Neural cell (in vitro differentiated cells): Measurements from ENCODE around the gene C6orf118.

Source experiments
- EP300 ChIP-seq: fragments of 450-650 bp; conservative IDR thresholded peaks from 2 replicates; pipeline ENCODE4 v1.6.1; 2014; ENCODE audit warnings: antibody characterized with exemption, mild to moderate bottlenecking, moderate library complexity; ENCODE audit not compliant: poor library complexity, severe bottlenecking
- EZH2 ChIP-seq: fragments of 200-600, 300-800 bp; shearing (Covaris generic), sonication (generic); IDR thresholded peaks from 2 replicates; pipeline ENCODE4 v1.6.1; 2014; ENCODE audit warnings: antibody characterized with exemption, low read length, borderline replicate concordance, mild to moderate bottlenecking; ENCODE audit not compliant: insufficient read depth, poor library complexity, severe bottlenecking
- MXI1 ChIP-seq: fragments of 450-650 bp; conservative IDR thresholded peaks from 2 replicates; pipeline ENCODE4 v1.6.1; 2014; ENCODE audit warnings: antibody characterized with exemption, mild to moderate bottlenecking; ENCODE audit not compliant: poor library complexity, severe bottlenecking
- POLR2AphosphoS5 ChIP-seq: IDR thresholded peaks from 2 replicates; pipeline ENCODE4 v1.6.1; 2012
- SMC3 ChIP-seq: fragments of 450-650 bp; conservative IDR thresholded peaks from 2 replicates; pipeline ENCODE4 v1.6.1; 2014; ENCODE audit warnings: antibody characterized with exemption, mild to moderate bottlenecking, moderate library complexity; ENCODE audit not compliant: poor library complexity
- TF ChIP-seq, protein P1 (sequence below): fragments of 450-650 bp; IDR thresholded peaks from 2 replicates; pipeline ENCODE4 v1.5.1; 2014; ENCODE audit warnings: antibody characterized with exemption, mild to moderate bottlenecking, moderate library complexity; ENCODE audit not compliant: poor library complexity, severe bottlenecking

DNA sequence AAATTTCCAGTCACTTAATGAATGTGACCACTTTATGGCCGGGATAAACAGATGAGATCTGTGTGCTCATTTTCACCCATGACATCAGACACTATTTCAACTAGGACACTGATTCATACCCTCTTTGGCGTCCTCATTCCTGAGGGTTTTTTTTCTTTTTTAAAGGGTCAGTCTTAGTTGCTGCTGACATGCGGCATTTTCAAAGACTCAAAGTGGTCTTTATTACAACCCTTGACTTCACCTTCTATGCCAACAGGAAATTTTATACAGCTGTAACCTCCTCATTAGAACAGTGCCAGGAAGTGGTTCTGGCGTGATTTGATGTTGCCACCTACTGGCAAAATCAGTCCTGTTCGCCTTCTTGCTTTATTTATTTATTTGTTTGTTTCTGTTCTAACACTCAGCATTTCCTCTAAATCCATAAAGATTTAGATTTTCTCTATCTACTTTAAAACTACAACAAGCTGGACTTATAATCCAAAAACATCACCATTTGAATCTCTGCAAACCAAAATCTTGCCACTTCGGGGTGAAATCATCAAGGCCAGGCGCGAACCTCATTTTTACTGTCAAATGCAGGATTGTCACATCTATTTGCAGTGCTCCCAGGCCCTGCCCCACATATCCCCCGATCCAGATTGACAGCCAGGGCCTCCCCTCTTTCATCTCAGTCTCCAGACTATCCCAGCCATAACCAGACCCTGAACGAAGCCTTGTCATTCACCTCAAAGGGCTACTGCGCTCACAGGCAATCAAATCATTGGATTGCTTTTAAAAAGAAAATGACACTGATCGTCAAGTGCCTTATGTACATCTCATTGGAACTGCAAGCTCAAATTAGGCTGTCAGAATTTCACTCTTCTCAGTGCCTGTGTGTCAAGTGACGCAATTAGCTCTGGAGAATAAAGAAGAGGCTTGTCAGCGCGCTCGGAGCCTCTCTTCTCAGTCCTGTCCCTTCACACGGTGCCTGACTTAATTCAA, 77.5 kb downstream of the C6orf118 start:
- TF ChIP-seq, protein P1, sequence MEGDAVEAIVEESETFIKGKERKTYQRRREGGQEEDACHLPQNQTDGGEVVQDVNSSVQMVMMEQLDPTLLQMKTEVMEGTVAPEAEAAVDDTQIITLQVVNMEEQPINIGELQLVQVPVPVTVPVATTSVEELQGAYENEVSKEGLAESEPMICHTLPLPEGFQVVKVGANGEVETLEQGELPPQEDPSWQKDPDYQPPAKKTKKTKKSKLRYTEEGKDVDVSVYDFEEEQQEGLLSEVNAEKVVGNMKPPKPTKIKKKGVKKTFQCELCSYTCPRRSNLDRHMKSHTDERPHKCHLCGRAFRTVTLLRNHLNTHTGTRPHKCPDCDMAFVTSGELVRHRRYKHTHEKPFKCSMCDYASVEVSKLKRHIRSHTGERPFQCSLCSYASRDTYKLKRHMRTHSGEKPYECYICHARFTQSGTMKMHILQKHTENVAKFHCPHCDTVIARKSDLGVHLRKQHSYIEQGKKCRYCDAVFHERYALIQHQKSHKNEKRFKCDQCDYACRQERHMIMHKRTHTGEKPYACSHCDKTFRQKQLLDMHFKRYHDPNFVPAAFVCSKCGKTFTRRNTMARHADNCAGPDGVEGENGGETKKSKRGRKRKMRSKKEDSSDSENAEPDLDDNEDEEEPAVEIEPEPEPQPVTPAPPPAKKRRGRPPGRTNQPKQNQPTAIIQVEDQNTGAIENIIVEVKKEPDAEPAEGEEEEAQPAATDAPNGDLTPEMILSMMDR = peak; percentile 97
- peak; percentile 100 for TF ChIP-seq EP300
- TF ChIP-seq POLR2AphosphoS5 = peak; percentile 96
- peak; percentile 82 for TF ChIP-seq SMC3
- TF ChIP-seq EZH2 = no peak
- TF ChIP-seq MXI1 = no peak
